Body of pancreas (tissue), 4 donors: ENCODE data around the gene HTR3C. TPM values are rescaled to one million over a fixed set of nuclear protein-coding genes. Genes with fewer than 3 reads are reported as not detected.

Experiments used
- ATAC-seq: fragments of 150-250 bp; one replicate; pipeline ENCODE4 v1.9.1; 2016
- DNase-seq, 4 donors: peaks; one replicate each; pipeline ENCODE4 v3.0.0-alpha.2; 2019
- H3K27ac ChIP-seq, 4 donors: fragments of 200-600 bp; sonication (generic); 1 replicate in 3 of 4; 2 replicates in 1 of 4; pipeline versions ENCODE4 v1.5.1 to v1.6.1; 2016 to 2019; ENCODE audit warnings: mild to moderate bottlenecking in 1 of 4, mixed read lengths in 1 of 4, moderate library complexity in 1 of 4
- H3K27me3 ChIP-seq, 2 donors: fragments of 200-600 bp; sonication (generic); one replicate each; pipeline ENCODE4 v1.6.0; 2016; ENCODE audit warnings: mild to moderate bottlenecking in 1 of 2
- H3K36me3 ChIP-seq, 2 donors: fragments of 200-600 bp; sonication (generic); replicated peaks in 1 of 2; 2 replicates each; pipeline ENCODE4 v1.5.1; 2016; ENCODE audit warnings: low read depth in 2 of 2; ENCODE audit not compliant: insufficient read depth in 1 of 2
- H3K4me1 ChIP-seq: fragments of 200-600 bp; sonication (generic); one replicate; pipeline ENCODE4 v1.6.0; 2016
- H3K4me3 ChIP-seq, 2 donors: fragments of 200-600 bp; sonication (generic); 1 replicate in 1 of 2; 2 replicates in 1 of 2; pipeline ENCODE4 v1.5.1; 2016 to 2019
- H3K9me3 ChIP-seq, 3 donors: fragments of 200-600 bp; sonication (generic); 1 replicate in 2 of 3; 2 replicates in 1 of 3; pipeline ENCODE4 v1.5.1; 2016
- POLR2A ChIP-seq, 3 donors: fragments of 450-650 bp; IDR thresholded peaks; one replicate each; pipeline ENCODE4 v1.6.1; 2016; ENCODE audit warnings: antibody characterized with exemption in 3 of 3, mild to moderate bottlenecking in 2 of 3
- WGBS, 2 donors: methylation state at CpG; one replicate each; pipeline ENCODE4 v1.1.5; 2017; 5-methylcytosine and 5-hydroxymethylcytosine counted together
- intact Hi-C: fragments of 100-400 bp; cut with DNase I; formaldehyde crosslinking; loops from one replicate; pipeline ENCODE4 v1.15.1; 2023
- small RNA-seq: library from RNA; depleted of rRNA; stranded (forward); fragments of <200 nt; gene quantifications from one replicate; pipeline ENCODE3, GENCODE V24; 2016
- total RNA-seq, 2 donors: library from RNA; depleted of rRNA; stranded (reverse); fragments of >200 nt; gene quantifications; one replicate each; pipeline ENCODE4 v1.1.0, GENCODE V29; 2016
- TF ChIP-seq, protein P1 (sequence below), 7 experiments: fragments of 450-650 bp in 4 of 7; fragments of 200-600 bp in 3 of 7; sonication (generic) in 3 of 7; IDR thresholded peaks; one replicate each; pipeline ENCODE4 v1.5.1; 2016 to 2019; ENCODE audit warnings: antibody characterized with exemption in 7 of 7

The HTR3C gene
- total RNA-seq, 2 donors from 2014 or later: not detected

DNA sequence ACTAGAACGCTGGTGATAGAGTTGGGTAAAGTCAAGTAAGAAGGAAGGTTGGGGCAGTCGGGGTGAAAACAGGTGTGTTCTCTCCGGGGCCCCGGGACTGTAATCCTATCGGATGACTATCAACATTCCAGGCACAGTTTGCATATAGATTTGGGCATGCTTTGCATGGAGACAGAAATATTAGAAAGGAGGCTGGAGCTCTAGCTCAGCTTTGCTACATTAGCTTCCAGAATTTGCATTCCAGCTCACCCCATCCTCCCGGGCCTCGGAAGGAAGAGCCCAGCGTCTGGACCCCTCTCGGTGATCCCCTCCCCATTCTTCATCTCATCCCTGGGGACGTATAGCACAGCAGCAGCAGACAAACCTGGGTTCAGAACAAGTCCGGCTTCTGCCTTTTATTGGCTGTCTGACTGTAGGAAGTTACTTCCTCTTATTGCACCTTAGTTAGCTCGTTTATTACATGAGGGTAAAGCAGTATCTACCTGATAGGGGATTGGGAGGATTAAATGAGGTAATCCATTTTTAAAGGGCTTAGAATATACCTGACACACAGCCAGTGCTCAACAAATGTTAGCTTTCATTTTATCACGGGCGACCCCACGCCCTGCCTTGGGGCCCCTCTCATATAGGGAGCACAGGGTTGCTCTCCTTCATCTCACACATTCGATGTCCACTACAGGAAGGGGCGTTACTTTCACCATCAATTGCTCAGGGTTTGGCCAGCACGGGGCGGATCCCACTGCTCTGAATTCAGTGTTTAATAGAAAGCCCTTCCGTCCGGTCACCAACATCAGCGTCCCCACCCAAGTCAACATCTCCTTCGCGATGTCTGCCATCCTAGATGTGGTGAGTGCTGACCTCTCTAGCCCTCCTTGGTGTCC is 47.2 kb downstream of the HTR3C start:
- Histone ChIP-seq H3K9me3 (no peaks in the 10 kb centered on the region), H3K27me3 (no peaks in the 10 kb centered on the region), H3K36me3 (no peaks in the 10 kb centered on the region), H3K4me3 (no peak overlapping the region), H3K27ac (no peak overlapping the region), H3K4me1 (no peaks in the 10 kb centered on the region)
- DNase-seq: no peak
- intact Hi-C loops: no loop called here
- no peak for TF ChIP-seq POLR2A (IDR thresholded peaks at IDR 0.05)
- TF ChIP-seq, protein P1, sequence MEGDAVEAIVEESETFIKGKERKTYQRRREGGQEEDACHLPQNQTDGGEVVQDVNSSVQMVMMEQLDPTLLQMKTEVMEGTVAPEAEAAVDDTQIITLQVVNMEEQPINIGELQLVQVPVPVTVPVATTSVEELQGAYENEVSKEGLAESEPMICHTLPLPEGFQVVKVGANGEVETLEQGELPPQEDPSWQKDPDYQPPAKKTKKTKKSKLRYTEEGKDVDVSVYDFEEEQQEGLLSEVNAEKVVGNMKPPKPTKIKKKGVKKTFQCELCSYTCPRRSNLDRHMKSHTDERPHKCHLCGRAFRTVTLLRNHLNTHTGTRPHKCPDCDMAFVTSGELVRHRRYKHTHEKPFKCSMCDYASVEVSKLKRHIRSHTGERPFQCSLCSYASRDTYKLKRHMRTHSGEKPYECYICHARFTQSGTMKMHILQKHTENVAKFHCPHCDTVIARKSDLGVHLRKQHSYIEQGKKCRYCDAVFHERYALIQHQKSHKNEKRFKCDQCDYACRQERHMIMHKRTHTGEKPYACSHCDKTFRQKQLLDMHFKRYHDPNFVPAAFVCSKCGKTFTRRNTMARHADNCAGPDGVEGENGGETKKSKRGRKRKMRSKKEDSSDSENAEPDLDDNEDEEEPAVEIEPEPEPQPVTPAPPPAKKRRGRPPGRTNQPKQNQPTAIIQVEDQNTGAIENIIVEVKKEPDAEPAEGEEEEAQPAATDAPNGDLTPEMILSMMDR (IDR thresholded peaks at IDR 0.05): no peak
- 52 to 59% methylated on average over 24 of the region's 24 CpGs for WGBS, 2 donors
- no peak for ATAC-seq

Small RNAs within 50 kb of the gene (small RNA-seq; reads per million reads assigned to genes)
- gene RF00019: not detected

Other genes starting within 250 kb of the HTR3C start
- gene MAP6D1, start 227.5 kb upstream of the HTR3C start, total RNA-seq: 1 to 10 TPM in 1 of 2 donors, under 1 TPM in 1; 0.99 to 7.0 TPM
- gene PARL, start 168.2 kb upstream of the HTR3C start, total RNA-seq: 10 to 100 TPM; 25.4 to 34.6 TPM
- gene ABCC5, start 35.2 kb upstream of the HTR3C start, total RNA-seq: 10 to 100 TPM; 17.1 to 20.1 TPM
- not detected for gene HTR3D, start 21.3 kb upstream of the HTR3C start, total RNA-seq
- gene HTR3E, start 44.0 kb downstream of the HTR3C start, total RNA-seq: not detected
- gene EIF2B5, start 82.3 kb downstream of the HTR3C start, total RNA-seq: 10 to 100 TPM in 1 of 2 donors, 1 to 10 TPM in 1; 9.9 to 21.8 TPM
- gene DVL3, start 102.3 kb downstream of the HTR3C start, total RNA-seq: 10 to 100 TPM; 40.0 to 53.4 TPM
- gene AP2M1, start 121.8 kb downstream of the HTR3C start, total RNA-seq: 10 to 100 TPM; 53.4 to 70.9 TPM
- gene ABCF3, start 133.2 kb downstream of the HTR3C start, total RNA-seq: 10 to 100 TPM; 41.8 to 46.1 TPM
- gene VWA5B2, start 176.5 kb downstream of the HTR3C start, total RNA-seq: 10 to 100 TPM in 1 of 2 donors, 1 to 10 TPM in 1; 6.0 to 15.8 TPM
- gene ALG3, start 195.9 kb downstream of the HTR3C start, total RNA-seq: 10 to 100 TPM; 32.4 to 67.6 TPM
- 1 to 10 TPM; 3.0 to 3.4 TPM for gene EEF1AKMT4, start 196.6 kb downstream of the HTR3C start, total RNA-seq
- gene CAMK2N2, start 208.5 kb downstream of the HTR3C start, total RNA-seq: 1 to 10 TPM; 1.6 to 1.8 TPM
- 10 to 100 TPM; 11.7 to 18.8 TPM for gene ECE2, start 223.0 kb downstream of the HTR3C start, total RNA-seq
- gene PSMD2, start 246.2 kb downstream of the HTR3C start, total RNA-seq: 10 to 100 TPM; 75.0 to 83.7 TPM